K562 (cell line): ENCODE results near the gene SSU72. TPM values are rescaled to one million over a fixed set of nuclear protein-coding genes. Genes with fewer than 3 reads are reported as not detected.

Experiments
- CGGBP1 ChIP-seq: fragments of 250-450 bp; sonication (Bioruptor Pico); IDR thresholded peaks from 2 replicates; pipeline ENCODE4 v1.9.0; 2021; ENCODE audit warnings: mild to moderate bottlenecking
- E2F5 ChIP-seq: sonication (generic); formaldehyde crosslinking; IDR thresholded peaks from 2 replicates; pipeline ENCODE4 v1.8.0; 2022; ENCODE audit warnings: mild to moderate bottlenecking, missing genetic modification reagents
- ERF ChIP-seq: fragments of 450-650 bp; formaldehyde crosslinking; IDR thresholded peaks from 2 replicates; pipeline ENCODE4 v1.4.0; 2020; ENCODE audit warnings: mild to moderate bottlenecking, mixed read lengths
- ETS1 ChIP-seq: conservative IDR thresholded peaks from 2 replicates; pipeline ENCODE4 v1.6.1; 2011; ENCODE audit warnings: low read depth, mild to moderate bottlenecking, low read length; ENCODE audit not compliant: control insufficient read depth
- MAFK ChIP-seq: IDR thresholded peaks from 2 replicates; pipeline ENCODE4 v1.6.1; 2011; ENCODE audit warnings: low read length, improper control_type of control experiment
- MYBL2 ChIP-seq, 2 experiments: fragments of 450-650 bp in 1 of 2; sonication (generic) in 1 of 2; formaldehyde crosslinking in 1 of 2; IDR thresholded peaks; 2 replicates each; pipeline versions ENCODE4 v1.6.1 to v1.8.1; 2017 to 2022; ENCODE audit warnings: borderline replicate concordance in 1 of 2, inconsistent platforms in 1 of 2, low read depth in 1 of 2, mild to moderate bottlenecking in 1 of 2, missing genetic modification reagents in 1 of 2, moderate library complexity in 1 of 2
- MYNN ChIP-seq, 2 experiments: sonication (generic); formaldehyde crosslinking in 1 of 2; IDR thresholded peaks; 2 replicates each; pipeline versions ENCODE4 v1.5.0 to v1.6.1; 2016 to 2020; ENCODE audit warnings: antibody characterized with exemption in 1 of 2, missing genetic modification reagents in 1 of 2
- NFIC ChIP-seq: fragments of 450-650 bp; IDR thresholded peaks from 2 replicates; pipeline ENCODE4 v1.6.1; 2017; ENCODE audit warnings: mild to moderate bottlenecking, inconsistent platforms
- NFXL1 ChIP-seq: fragments of 450-650 bp; formaldehyde crosslinking; IDR thresholded peaks from 2 replicates; pipeline ENCODE4 v1.4.0; 2021; ENCODE audit warnings: mild to moderate bottlenecking
- PHB2 ChIP-seq: fragments of 450-650 bp; IDR thresholded peaks from 2 replicates; pipeline ENCODE4 v1.6.1; 2017; ENCODE audit warnings: low read depth
- POLR2B ChIP-seq: fragments of 450-650 bp; IDR thresholded peaks from 2 replicates; pipeline ENCODE4 v1.6.1; 2018; ENCODE audit warnings: low read depth; ENCODE audit not compliant: partially characterized antibody
- POLR2G ChIP-seq: fragments of 200-400 bp; formaldehyde crosslinking; IDR thresholded peaks from 2 replicates; pipeline ENCODE4 v1.6.1; 2017; ENCODE audit warnings: low read depth, mild to moderate bottlenecking, antibody characterized with exemption, low read length, moderate library complexity
- TGIF2 ChIP-seq: sonication (generic); formaldehyde crosslinking; IDR thresholded peaks from 2 replicates; pipeline ENCODE4 v1.8.1; 2022; ENCODE audit warnings: mild to moderate bottlenecking, missing genetic modification reagents, moderate library complexity
- YBX1 ChIP-seq: fragments of 450-650 bp; IDR thresholded peaks from 2 replicates; pipeline ENCODE4 v1.7.1; 2016; ENCODE audit warnings: mild to moderate bottlenecking
- ZC3H4 ChIP-seq: sonication (generic); formaldehyde crosslinking; IDR thresholded peaks from 2 replicates; pipeline ENCODE4 v1.9.0; 2021; ENCODE audit warnings: missing genetic modification reagents, borderline replicate concordance
- ZNF121 ChIP-seq: sonication (generic); formaldehyde crosslinking; conservative IDR thresholded peaks from 2 replicates; pipeline ENCODE4 v1.8.0; 2022; ENCODE audit warnings: missing genetic modification reagents
- ZNF282 ChIP-seq: sonication (generic); formaldehyde crosslinking; IDR thresholded peaks from 2 replicates; pipeline ENCODE4 v1.8.1; 2023; ENCODE audit warnings: missing genetic modification reagents
- polyA plus RNA-seq, 8 experiments: library from polyadenylated mRNA; depleted of rRNA in 4 of 8; stranded (reverse) in 5 of 8; unstranded in 3 of 8; fragments of >200 nt; fragmentation: Nextera tagmentation in 2 of 8; fragmentation: Illumina TruSeq in 1 of 8; extraction: Ambion mirVana in 2 of 8; extraction: Trizol in 1 of 8; gene quantifications; 2 replicates each; pipeline versions ENCODE4 v1.2.1 to v1.2.3, GENCODE V29; 2011 to 2014; ENCODE audit warnings: inconsistent platforms in 1 of 8, missing spikeins in 1 of 8
- total RNA-seq, 7 experiments: library from RNA; depleted of rRNA in 6 of 7; stranded (reverse); fragments of >200 nt in 6 of 7; fragmentation: Illumina TruSeq in 2 of 7; extraction: Trizol in 2 of 7; gene quantifications; 2 replicates each; pipeline versions ENCODE4 v1.2.1 to v1.2.3, GENCODE V29; 2011 to 2021; ENCODE audit warnings: low replicate concordance in 1 of 7

SSU72 gene
- total and polyA plus RNA-seq, 9 of the 15 experiments (the other 6 are each of a cell fraction or from before 2014, with no cell fraction given) = 70.8 to 201 (median 94.6) TPM

GRCh38 chr1:1554550-1554925, 20.1 kb downstream of the SSU72 start (continued):
- 0 out of 2 replicates have a peak, but pooled peaks have one; percentile 27 for TF ChIP-seq ETS1
- peak; percentile 67 for TF ChIP-seq POLR2G
- TF ChIP-seq YBX1 = no peak
- TF ChIP-seq MAFK = no peak
- peak; percentile 48 for TF ChIP-seq POLR2B
- TF ChIP-seq TGIF2 = no peak
- no peak for TF ChIP-seq NFIC
- TF ChIP-seq E2F5 (CRISPR knock-in tag) = 0 out of 2 replicates have a peak, but pooled peaks have one; percentile 60
- TF ChIP-seq CGGBP1 (CRISPR knock-in tag) = no peak
- TF ChIP-seq ERF = no peak
- no peak for TF ChIP-seq NFXL1
- no peak for TF ChIP-seq ZC3H4 (CRISPR knock-in tag)
- no peak for TF ChIP-seq MYBL2 (IDR thresholded peaks at IDR 0.05; ENCODE audit: low read depth)
- TF ChIP-seq MYBL2 (CRISPR knock-in tag; IDR thresholded peaks at IDR 0.05; ENCODE audit: borderline replicate concordance) = 0 out of 2 replicates have a peak, but pooled peaks have one; percentile 14
- TF ChIP-seq PHB2 = no peak
- TF ChIP-seq ZNF282 = 0 out of 2 replicates have a peak, but pooled peaks have one; percentile 25
- no peak for TF ChIP-seq ZNF121 (CRISPR knock-in tag)
- no peak for TF ChIP-seq MYNN (IDR thresholded peaks at IDR 0.05)
- no peak for TF ChIP-seq MYNN (CRISPR knock-in tag; IDR thresholded peaks at IDR 0.05)
